Measurements from ENCODE around the gene TCF7L2.

DNA sequence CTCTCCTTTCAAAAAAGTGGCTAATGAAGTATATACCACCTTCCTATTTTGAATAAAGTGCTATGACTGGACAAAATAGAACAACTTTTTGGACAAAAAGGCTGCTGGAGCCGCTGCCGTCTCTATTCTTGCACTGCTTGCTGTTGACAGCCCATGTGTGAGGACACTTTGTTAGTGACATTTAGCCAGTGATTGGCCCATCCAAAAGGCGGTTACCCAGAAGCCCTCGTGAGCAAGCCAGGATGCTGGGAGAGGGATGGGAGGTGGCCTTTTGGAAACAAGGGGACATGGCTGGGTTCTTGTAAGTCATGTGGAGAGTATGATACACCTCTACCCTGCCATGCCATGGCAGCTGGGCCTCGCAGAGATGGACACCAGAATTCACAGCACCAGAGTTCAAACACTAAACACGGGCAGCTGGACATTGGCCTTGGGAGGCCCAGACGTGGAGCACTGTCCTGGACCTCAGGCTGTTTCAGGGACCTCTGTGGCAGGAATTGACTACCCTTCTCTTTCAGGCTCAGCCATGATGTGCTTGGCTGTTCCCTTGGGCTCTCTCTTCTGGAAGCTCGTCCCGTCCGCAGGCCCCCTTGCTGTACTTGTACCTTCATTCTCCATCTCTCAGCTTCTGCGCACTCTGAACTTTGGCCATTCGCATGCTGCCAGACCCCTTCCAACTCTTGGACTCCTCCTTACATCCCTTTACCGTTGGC lies 118.3 kb downstream of the TCF7L2 start:
- TF ChIP-seq, protein P1, sequence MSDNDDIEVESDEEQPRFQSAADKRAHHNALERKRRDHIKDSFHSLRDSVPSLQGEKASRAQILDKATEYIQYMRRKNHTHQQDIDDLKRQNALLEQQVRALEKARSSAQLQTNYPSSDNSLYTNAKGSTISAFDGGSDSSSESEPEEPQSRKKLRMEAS (CRISPR knock-in tag; IDR thresholded peaks at IDR 0.05), result no peak
- TF ChIP-seq LEF1 (IDR thresholded peaks at IDR 0.05), result no peak
- TF ChIP-seq, protein P2, sequence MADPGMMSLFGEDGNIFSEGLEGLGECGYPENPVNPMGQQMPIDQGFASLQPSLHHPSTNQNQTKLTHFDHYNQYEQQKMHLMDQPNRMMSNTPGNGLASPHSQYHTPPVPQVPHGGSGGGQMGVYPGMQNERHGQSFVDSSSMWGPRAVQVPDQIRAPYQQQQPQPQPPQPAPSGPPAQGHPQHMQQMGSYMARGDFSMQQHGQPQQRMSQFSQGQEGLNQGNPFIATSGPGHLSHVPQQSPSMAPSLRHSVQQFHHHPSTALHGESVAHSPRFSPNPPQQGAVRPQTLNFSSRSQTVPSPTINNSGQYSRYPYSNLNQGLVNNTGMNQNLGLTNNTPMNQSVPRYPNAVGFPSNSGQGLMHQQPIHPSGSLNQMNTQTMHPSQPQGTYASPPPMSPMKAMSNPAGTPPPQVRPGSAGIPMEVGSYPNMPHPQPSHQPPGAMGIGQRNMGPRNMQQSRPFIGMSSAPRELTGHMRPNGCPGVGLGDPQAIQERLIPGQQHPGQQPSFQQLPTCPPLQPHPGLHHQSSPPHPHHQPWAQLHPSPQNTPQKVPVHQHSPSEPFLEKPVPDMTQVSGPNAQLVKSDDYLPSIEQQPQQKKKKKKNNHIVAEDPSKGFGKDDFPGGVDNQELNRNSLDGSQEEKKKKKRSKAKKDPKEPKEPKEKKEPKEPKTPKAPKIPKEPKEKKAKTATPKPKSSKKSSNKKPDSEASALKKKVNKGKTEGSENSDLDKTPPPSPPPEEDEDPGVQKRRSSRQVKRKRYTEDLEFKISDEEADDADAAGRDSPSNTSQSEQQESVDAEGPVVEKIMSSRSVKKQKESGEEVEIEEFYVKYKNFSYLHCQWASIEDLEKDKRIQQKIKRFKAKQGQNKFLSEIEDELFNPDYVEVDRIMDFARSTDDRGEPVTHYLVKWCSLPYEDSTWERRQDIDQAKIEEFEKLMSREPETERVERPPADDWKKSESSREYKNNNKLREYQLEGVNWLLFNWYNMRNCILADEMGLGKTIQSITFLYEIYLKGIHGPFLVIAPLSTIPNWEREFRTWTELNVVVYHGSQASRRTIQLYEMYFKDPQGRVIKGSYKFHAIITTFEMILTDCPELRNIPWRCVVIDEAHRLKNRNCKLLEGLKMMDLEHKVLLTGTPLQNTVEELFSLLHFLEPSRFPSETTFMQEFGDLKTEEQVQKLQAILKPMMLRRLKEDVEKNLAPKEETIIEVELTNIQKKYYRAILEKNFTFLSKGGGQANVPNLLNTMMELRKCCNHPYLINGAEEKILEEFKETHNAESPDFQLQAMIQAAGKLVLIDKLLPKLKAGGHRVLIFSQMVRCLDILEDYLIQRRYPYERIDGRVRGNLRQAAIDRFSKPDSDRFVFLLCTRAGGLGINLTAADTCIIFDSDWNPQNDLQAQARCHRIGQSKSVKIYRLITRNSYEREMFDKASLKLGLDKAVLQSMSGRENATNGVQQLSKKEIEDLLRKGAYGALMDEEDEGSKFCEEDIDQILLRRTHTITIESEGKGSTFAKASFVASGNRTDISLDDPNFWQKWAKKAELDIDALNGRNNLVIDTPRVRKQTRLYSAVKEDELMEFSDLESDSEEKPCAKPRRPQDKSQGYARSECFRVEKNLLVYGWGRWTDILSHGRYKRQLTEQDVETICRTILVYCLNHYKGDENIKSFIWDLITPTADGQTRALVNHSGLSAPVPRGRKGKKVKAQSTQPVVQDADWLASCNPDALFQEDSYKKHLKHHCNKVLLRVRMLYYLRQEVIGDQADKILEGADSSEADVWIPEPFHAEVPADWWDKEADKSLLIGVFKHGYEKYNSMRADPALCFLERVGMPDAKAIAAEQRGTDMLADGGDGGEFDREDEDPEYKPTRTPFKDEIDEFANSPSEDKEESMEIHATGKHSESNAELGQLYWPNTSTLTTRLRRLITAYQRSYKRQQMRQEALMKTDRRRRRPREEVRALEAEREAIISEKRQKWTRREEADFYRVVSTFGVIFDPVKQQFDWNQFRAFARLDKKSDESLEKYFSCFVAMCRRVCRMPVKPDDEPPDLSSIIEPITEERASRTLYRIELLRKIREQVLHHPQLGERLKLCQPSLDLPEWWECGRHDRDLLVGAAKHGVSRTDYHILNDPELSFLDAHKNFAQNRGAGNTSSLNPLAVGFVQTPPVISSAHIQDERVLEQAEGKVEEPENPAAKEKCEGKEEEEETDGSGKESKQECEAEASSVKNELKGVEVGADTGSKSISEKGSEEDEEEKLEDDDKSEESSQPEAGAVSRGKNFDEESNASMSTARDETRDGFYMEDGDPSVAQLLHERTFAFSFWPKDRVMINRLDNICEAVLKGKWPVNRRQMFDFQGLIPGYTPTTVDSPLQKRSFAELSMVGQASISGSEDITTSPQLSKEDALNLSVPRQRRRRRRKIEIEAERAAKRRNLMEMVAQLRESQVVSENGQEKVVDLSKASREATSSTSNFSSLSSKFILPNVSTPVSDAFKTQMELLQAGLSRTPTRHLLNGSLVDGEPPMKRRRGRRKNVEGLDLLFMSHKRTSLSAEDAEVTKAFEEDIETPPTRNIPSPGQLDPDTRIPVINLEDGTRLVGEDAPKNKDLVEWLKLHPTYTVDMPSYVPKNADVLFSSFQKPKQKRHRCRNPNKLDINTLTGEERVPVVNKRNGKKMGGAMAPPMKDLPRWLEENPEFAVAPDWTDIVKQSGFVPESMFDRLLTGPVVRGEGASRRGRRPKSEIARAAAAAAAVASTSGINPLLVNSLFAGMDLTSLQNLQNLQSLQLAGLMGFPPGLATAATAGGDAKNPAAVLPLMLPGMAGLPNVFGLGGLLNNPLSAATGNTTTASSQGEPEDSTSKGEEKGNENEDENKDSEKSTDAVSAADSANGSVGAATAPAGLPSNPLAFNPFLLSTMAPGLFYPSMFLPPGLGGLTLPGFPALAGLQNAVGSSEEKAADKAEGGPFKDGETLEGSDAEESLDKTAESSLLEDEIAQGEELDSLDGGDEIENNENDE (IDR thresholded peaks at IDR 0.05; ENCODE audit: low read depth, low read length), result no peak
- no peak for TF ChIP-seq POLR3G (IDR thresholded peaks at IDR 0.05; ENCODE audit: extremely low read depth, insufficient read length, insufficient replicate concordance)
- TF ChIP-seq ERF (CRISPR knock-in tag; IDR thresholded peaks at IDR 0.05), result no peak
- no peak for TF ChIP-seq POLR2A (conservative IDR thresholded peaks at IDR 0.05)
- no peak for TF ChIP-seq NCOA4 (IDR thresholded peaks at IDR 0.05; ENCODE audit: partially characterized antibody)
- no peak for TF ChIP-seq CC2D1A (IDR thresholded peaks at IDR 0.05)
